Medulla oblongata (tissue), 1 donor: ENCODE data around the gene KRTAP15-1.

Experiments
- DNase-seq: peaks from one replicate; pipeline ENCODE4 v3.0.0-alpha.2; 2015; ENCODE audit errors: extremely low spot score

KRTAP15-1 gene

GRCh38 chr21:30487336-30487735 lies 47.3 kb downstream of the KRTAP15-1 start, which contains the start of gene KRTAP19-2:
Gene KRTAP19-2, minus strand, starts transcription at chr21:30487436. Its CDS starts 88 bp downstream, at chr21:30487348.
- no peak for DNase-seq
